Posterior cingulate gyrus (tissue), 11 donors: ENCODE measurements around the gene FBXL14.
A peak's percentile ranks its signal among the peaks of the same experiment; 100 is the strongest.

Experiments used
- DNase-seq, 10 donors: peaks; one replicate each; pipeline versions ENCODE4 v3.0.0 to v3.0.0-alpha.2; 2020 to 2021; ENCODE audit warnings: mixed read lengths in 3 of 10
- intact Hi-C: fragments of 100-400 bp; cut with DNase I; formaldehyde crosslinking; loops from one replicate; pipeline ENCODE4 v1.15.1; 2023

The FBXL14 gene

DNA sequence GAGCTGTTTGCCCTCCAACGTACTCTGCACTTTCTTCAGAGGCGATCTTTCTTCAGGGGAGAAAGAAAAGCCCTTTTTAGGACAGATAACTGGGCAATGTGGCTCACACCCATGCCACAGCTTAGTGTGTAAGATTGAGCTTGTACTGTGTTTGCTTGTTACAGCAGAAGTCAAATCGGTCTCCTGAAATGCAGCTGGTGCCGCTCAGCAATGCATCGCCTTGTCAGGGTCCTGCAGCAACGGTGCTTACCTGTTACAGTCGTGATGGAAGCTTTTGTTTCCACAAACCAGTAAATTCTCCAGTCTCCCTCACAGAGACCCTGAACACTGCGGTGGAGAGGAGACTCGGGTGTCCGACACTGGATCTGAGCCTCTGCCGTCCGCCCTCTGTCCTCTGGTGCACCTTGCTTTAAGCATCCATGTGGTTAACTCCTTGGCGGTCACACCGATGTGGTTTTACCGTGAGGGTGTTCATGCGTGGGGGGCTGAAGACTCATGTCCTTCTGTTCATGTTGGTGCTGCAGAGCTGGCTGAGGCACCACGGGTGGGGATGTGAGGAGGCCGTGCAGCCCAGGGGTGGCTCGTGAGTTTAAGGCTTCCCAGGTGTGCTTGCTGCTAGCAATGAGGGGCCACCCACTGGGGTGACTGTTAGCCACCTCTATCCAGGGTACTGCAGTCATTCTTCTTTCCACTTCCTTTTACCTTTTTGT is 47.3 kb downstream of the FBXL14 start:
- DNase-seq, result peak in 1 of 10 donors; percentile 65
- intact Hi-C loops, result no loop called here

DNA sequence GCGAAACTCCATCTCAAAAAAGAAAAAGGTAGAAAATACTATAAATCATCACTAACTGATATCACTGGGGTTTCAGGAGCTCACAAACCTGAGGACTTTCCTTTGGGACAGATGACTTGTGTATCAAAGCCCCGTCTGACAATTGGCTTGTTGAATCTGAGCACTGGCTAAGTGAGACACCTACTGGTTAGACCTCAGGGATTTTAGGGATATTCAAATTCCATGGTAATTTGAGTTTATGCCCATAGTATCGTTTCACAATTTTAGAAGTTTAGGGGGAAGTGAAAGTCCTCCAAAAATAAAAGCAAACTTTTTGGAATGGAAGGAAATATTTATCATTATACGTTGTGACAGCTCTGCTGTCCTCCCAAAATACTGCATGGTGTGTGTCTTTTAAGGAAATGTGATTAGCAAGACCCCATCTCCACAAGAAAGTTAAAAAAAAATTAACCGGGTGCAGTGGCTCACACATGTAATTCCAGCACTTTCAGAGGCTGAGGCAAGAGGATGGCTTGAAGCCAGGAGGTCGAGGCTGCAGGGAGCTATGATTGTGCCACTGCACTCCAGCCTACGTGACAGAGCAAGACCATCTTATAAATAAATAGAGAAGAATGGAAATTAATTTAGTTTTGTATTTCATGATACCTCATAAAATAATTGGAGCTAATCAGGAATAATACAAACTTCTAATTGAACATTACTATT is 49.2 kb downstream of the FBXL14 start:
- intact Hi-C loops, result no loop called here
- DNase-seq, result peak in 1 of 10 donors; percentile 2

DNA sequence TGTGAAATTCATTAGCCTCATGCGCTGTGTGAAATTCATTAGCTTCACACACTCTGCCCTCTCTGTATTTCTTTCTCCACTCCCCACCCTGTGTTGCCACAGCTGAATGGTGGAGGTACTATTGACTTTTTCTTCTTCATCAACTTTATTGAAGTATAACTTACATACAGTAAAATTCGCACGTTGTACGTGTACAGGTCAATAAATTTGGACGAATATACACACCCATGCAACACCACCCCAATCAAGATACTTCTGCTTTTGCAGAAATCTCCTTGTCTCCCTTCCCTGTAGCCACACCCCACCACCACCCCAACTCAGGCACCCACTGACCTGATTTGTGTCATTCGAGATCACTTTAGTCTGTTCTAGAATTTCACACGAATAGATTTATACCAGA is 51.8 kb downstream of the FBXL14 start:
- intact Hi-C loops, result no loop called here

DNA sequence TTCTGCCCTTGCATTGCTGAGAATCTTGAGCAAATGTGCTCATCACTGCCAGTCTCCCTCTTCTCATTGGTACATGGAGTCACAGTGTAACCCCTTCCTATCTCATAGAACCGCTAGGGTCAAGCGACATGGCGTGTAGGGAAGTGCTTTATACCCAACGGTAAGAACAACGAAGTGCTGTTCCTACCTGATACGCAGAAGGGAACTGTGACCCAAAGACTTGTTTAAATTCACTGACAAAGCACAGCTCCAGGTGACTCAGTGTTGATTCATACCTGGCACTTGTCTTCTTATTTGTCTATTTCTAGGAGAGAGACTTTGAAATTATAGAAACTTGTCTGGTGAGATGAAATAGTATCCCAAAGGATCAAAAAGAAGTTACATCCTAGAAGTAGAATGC is 53.7 kb downstream of the FBXL14 start:
- intact Hi-C loops, result no loop called here
- peak in 1 of 10 donors; percentile 17 for DNase-seq

More for the DNA sequence above, 51.8 kb downstream of the FBXL14 start:
- no peak for DNase-seq

DNA sequence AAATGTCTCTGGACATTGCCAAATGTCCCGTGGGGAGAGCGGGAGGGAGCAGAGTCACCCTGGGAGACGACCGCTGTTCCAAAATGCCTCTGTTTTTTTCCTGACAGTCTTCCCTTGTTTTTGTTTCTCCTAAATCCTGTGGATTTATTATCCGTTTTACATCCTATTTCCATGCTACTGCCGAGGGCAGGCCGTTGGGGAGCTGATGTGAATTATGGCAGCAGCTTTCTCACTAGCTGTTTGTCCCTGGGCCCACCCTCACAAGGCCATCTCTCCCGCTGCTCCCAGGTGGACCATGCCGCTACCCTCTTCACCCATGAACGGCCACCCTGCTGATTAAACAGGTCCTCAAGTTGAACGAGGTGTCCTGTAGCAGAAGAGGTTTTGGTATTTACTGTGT is 55.2 kb downstream of the FBXL14 start:
- intact Hi-C loops, result no loop called here
- no peak for DNase-seq

DNA sequence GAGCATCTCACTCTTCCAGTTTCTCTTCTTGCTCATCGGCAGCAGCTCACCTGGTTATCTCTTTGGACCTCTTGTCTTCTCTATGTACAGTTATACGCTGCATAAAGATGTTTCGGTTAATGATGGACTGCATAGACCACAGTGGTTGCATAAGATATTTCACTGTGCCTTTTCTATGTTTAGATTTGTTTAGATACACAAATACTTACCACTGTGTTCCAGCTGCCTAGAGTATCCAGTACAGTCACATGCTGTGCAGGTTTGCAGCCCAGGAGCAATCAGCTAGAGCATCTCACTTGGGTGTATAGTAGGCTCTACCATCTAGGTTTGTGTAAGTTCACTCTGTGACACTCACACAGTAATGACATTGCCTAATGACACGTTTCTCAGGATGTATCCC is 57.6 kb downstream of the FBXL14 start:
- intact Hi-C loops, result no loop called here

DNA sequence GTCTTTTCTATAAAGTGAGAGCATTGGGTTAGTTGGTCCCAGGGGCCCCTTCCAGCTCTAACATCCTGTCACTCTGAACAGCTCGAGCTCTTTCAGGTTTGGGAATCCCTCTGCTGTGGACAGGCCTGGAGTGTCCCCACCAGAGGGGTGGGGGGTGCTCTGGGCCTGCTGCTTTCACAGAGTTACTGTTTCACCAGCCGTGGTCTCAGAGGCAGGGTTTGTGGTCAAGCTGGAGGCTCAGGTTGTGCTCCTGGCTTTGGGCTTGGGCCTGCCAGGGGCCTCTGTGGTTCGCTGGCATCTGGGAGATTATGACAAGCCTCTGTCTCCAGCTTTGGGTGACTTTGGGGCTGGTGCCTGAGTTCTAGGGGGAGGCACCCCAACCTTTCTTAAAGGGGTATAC is 59.6 kb downstream of the FBXL14 start:
- intact Hi-C loops, result no loop called here
- DNase-seq, result no peak

More for the DNA sequence above, 57.6 kb downstream of the FBXL14 start:
- no peak for DNase-seq

DNA sequence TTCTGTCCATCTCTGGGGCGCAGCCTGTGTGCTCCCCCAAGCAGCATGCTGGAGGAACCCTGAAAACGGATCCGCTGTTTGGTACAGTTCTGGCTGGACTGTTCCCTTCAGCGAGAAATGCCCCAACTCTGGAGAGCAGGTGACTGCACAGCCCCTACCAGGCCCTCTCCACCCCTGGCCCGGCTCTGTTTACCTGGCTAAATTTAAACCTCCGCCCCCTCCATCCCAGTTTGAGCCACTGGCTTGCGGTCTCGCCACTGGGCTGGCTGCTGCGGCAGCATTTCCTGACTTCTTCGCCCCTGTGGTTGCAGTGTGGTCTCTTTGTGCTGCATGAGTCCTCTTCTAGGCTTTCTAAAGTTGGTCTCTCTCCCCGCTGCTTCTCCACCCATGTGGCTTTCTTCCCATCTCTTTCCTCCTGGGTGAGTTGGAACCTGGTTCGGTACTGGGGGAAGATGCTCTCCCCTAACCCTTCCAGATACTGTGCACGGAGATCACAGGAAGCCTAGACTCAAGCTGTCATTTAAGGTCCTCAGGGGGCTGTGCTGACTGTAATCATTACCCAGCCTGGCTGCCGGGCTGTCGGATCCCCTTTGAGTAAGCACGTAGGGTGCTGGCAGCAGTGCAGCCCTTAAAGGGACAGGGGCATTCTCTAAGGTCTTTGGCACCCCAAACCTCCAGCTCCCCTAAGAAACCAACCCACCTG is 60.6 kb downstream of the FBXL14 start:
- intact Hi-C loops, result no loop called here
- no peak for DNase-seq

DNA sequence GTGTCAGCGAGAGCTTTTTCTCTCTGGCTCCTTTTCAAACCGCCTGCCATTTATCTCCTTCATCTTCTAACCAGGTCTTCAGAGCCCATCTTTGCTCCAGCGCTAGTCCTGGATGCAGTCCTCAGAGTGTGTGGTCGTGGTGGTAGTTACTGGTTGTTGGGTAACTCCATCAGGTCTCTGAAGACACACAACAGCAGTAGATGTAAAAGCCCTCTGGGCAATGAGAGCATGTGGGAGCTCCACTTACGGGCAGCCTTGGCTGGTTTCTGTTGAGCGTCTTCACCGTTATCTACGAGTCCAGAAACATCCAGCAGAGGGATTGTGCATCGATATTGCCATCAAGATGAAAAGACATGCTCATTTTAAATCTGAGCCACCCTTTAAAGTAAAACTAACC is 61.2 kb downstream of the FBXL14 start:
- intact Hi-C loops, result no loop called here
- DNase-seq, result no peak

DNA sequence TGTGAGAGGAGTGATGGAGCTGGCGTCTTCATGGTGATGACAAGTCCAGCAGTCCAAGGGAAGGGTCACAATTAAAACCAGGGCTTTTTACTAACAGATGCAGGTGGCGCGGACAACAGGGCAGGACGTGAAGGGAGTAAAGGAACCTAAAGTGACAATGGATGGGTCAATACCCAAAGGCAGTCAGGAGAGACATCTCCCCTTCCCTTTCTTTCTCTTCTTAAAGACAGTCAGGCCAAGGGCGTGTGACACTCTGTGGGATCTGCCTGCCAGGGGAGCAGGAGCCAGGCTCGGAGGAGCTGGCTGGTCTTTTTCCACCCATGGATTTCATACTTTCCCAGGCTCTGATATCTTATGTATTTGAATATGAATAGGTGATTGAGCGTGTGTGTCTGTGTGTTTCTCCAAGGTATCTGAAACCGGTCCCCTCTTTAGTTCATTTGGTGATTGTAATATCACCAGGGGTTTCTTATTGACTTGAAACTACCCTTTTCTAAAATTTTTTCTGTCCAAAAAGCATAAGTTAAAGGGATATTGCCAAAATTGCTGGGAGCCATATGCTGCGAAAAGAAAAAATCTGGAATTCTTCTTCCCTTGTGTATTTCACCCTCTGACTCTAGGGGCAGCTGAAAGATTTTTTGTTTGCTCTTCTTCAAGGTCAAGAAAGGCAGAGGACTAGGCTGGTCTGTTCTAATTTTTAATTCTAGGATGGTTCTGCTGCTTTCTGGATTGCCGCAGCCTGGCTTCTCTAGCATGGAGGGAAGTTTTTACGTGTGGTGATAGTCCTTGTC is 61.8 kb downstream of the FBXL14 start:
- no peak for DNase-seq
- intact Hi-C loops, result no loop called here

DNA sequence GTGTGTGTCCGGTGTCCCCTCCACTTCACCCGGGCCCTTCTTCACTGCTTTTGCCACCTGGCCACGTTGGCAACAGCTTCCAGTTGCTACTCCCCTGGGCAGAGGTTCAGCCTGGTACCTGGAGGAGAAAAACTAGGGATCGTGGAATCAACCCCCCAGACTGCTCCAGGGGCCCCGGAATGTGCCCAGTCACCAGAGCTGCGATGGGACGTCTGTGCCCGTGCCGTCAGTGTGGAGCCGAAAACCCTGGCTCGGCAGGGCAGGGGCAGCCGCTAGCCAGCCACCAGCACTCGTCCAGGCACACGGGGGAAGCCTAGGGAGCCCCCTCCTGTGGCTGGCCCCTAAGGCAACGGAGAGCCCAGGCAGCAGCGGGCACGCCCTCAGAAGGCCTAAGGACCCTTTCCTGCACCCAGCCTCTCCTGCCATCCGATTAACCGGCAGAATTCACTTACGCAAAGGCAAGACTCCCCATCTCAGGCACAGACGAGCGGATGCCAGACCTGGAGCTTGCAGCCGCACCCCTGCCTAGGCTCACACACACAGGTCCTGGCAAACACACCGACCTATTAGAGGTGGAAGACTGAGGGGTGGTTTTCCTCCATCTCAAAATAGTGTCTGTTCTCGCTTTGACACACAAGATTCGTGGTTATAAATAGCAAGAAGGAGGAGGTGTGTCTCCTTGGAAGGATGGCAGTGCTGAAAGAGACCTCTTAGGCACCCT is 62.6 kb downstream of the FBXL14 start:
- intact Hi-C loops, result no loop called here
- no peak for DNase-seq

DNA sequence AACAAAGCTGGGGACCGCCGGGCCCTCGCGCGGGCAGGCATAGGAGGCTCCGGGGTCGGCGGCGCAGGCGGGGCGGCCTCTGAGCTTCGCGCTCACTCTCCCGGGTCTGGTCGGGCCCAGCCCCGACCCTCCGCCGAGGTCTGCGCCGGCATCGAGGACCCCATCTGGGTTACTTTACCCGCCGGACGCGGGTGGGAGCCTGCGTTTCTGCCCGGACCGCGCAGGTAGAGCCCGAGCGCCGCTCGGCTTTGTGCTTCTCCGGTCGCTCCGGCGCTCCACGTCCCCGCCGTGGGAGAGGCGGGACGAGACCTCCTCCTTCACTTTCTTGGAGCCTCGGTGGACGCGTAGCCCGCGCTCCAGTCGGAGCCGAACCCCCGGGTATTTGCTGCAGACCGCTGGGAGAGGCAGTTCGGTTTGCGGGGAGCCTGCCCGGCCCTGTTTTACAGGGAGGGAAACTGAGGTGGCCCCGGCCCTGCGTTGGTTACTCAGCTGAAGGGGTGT is 63.2 kb downstream of the FBXL14 start:
- intact Hi-C loops, result no loop called here
- peak in 1 of 10 donors; percentile 78 for DNase-seq

DNA sequence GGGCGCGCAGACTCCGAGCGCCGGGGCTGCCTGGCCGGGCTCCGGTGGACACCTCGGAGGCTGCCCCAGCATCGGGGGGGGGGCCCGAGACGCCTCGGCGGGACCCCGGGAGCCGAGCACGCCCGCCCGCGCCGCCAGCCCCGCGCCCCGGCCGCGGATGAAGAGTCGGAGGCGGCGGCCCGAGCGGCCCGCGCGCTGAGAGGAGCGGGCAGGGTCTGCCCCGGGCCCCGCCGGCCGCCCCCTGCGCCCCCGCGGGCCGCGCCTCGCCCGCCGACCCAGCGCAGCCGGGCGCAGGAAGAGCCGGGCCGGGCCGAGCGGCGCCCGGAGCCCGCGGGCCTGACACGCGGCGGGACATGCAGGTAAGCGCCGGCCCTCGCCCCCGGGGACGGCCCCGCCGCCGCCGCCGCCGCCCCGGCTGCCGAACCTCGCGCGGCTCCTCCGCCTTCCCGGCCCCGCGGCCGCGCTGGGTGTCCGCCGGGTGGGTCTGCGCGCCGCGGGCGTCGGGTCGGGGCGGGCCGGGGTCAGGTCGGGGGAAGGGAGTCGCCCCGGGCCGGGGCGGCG is 63.7 kb downstream of the FBXL14 start:
- intact Hi-C loops, result no loop called here
- DNase-seq, result peak in 1 of 10 donors; percentile 10

DNA sequence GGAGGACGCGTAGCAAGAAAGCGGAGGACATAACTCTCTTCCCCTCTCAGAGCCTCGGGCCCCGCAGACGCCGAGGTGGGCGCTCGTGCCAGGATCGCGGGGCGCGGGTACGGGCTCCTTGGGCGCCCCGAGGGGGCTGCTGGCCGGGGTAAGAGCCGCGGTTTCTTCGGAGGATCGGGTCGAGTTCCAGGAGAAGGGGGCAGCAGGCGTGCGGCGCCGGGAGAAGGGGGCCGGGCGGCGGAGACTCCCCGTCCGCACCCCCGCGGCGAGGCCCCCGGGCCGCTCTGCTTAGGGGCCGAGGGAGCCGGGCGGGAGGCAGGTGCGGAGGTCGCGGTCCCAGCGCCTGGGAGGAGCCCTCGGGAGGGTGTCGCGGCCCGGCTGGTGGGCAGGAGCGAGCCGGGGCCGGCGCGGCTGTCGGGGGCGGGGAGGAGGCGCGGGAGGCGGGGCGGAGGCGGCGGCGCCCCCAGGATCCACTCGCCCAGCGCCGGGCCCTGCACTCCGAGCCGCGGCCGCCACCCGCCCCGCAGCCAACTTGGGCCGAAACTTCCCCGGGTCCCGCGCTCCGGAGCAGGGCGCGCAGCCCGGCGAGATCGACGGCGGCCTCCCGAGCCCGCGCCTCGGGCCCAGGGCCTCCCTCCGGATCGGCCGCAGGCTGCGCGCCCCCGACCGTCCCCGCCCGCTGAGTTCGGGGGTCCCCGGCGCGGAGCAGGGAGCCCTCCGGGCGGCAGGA is 64.4 kb downstream of the FBXL14 start:
- intact Hi-C loops, result no loop called here
- DNase-seq, result no peak

DNA sequence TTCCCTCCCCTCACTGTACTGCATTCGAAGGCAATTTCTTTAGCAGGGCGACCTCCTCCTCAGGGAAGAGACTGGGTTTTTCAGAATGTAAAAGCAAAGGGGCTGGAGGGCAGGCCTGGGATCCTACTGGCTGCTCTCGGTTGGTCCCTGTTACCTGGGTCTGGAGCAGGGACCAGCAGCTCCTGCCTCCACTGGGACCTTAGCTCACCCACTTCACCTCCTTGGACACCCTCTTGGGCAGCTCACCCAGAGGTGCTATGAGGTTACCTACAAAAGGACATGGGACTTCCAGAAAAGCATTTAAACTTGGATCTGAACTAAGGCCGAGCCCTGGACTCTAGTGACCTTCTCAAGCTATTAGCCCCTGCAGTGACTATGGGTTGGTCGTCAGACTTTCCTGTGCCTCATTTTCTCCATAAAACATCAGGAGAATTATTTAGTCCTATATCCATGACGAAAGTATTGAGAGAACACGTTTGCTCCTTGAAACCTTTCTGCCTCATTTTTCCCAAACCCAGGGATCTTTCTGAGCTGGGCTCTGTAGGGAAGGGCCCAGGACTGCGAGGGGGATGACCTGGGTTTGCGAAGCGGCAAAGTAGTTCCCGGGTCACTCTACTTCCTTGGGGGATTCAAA is 65.0 kb downstream of the FBXL14 start:
- intact Hi-C loops, result no loop called here

DNA sequence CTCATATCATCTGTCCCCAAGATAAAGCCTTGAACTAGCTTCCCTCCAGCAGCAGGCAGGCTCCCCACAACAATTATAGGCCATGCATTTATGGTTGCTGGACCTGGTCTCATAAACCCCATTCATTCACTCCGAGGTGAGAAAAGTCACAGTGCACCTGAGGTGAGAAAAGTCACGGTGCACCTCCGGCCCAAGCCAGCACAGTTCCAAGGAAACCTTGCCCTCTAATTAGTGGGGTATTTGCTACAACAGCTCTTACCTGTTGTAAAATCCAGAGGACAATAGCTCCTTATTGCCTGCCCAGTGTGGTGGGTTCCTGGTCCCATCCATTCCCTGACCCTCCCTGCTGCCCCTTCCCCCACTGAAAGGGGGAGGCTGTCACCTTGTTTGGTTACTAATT is 65.6 kb downstream of the FBXL14 start:
- intact Hi-C loops, result no loop called here
- no peak for DNase-seq

More for the DNA sequence above, 65.0 kb downstream of the FBXL14 start:
- no peak for DNase-seq

DNA sequence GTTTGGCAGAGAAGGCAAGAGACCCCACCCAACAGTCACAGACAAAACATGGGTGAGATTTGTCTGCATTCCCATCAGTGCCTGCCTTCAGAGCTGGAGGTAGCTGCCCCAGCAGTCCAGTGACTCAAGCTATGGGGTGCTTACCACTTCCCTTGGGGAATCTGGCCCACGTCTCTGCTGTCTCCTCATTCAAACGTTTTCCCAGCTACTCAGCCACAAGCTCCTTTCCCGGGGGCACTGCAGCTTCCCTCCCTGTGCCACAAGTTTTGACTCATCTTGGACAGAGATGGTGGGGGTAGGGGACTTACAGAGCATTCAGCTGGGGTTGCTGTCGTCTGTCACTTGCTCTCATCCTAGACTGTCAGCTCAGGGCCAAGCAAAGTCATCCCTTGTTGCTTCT is 66.6 kb downstream of the FBXL14 start:
- intact Hi-C loops, result no loop called here
- DNase-seq, result peak in 1 of 10 donors; percentile 6

DNA sequence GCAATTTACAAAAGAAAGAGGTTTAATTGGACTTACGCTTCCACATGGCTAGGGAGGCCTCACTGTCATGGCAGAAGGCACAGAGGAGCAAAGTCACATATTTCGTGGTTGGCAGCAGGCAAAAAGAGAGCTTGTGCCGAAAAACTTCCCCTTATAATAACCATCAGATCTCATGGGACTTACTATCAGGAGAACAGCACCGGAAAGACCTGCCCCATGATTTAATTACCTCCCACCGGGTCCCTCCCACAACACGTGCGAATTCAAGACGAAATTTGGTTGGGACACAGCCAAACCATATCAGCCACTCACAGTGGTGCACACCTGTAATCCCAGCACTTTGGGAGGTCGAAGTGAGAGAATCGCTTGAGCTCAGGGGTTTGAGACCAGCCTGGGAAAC is 68.5 kb downstream of the FBXL14 start:
- DNase-seq, result no peak
- intact Hi-C loops, result no loop called here
